Activated T-helper 2 cell treated with anti-CD3 and anti-CD28 coated beads, Interferon-gamma antibody, Interleukin-2, Interleukin-4, amounts not matched to agents 10 μg/mL and 5 μg/mL and 100 μg/mL, durations not matched to agents 14 hours and 24 hours and 36 hours (primary cell): ENCODE measurements around the gene TMOD1. TPM values are rescaled to one million over a fixed set of nuclear protein-coding genes. Genes with fewer than 3 reads are reported as not detected.

ENCODE experiments used
- DNase-seq: peaks from one replicate; pipeline ENCODE4 v3.0.0; 2021; ENCODE audit warnings: low spot score
- H3K27ac Mint-ChIP-seq: one replicate; pipeline ENCODE4 v1.8.0; 2021; ENCODE audit warnings: mixed read lengths
- H3K27me3 Mint-ChIP-seq: one replicate; pipeline ENCODE4 v1.8.0; 2021; ENCODE audit warnings: low read depth, mixed read lengths
- H3K36me3 Mint-ChIP-seq: one replicate; pipeline ENCODE4 v1.8.0; 2021; ENCODE audit warnings: low read depth, mixed read lengths
- H3K4me1 Mint-ChIP-seq: one replicate; pipeline ENCODE4 v1.8.0; 2021; ENCODE audit warnings: low read depth, mixed read lengths
- H3K4me3 Mint-ChIP-seq: one replicate; pipeline ENCODE4 v1.8.0; 2021; ENCODE audit warnings: low read depth, mild to moderate bottlenecking, moderate library complexity, mixed read lengths
- H3K9me3 Mint-ChIP-seq: one replicate; pipeline ENCODE4 v1.8.0; 2021; ENCODE audit warnings: mixed read lengths
- intact Hi-C: fragments of 100-400 bp; cut with micrococcal nuclease; formaldehyde crosslinking; loops from one replicate; pipeline ENCODE4 v1.15.1; 2023
- total RNA-seq: library from RNA; stranded (reverse); gene quantifications from 2 replicates; pipeline ENCODE4 v1.2.3, GENCODE V29; 2022

TMOD1 gene
- total RNA-seq, 1 donor from 2014 or later, result 0.96 TPM

DNA sequence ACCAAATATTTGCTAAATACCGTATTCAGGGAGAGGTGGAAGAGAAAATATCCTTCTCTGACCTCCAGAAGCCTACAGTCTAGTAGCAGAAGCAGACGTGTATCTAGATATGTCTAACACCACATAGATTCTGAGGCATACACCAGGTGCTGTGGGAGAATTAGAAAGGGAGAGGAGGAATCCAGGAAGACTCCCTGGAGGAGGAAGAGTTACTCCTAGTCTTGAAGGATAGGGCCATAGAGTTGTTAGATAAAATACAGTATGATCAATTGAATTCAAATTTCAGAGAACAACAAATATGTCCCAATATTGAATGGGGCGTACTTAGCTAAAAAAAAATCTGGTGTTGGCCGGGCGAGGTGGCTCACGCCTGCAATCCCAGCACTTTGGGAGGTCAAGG, 58.7 kb downstream of the TMOD1 start:
- Mint-ChIP-seq H3K36me3 (no peaks in the 10 kb centered on the region), H3K9me3 (no peaks in the 10 kb centered on the region), H3K4me1 (peaks cover 9% of the 10 kb centered on the region), H3K27ac (no peak overlapping the region), H3K4me3 (no peak overlapping the region), H3K27me3 (peaks cover 27% of the 10 kb centered on the region)
- DNase-seq, result no peak
- intact Hi-C loops, result no loop called here

GRCh38 chr9:97560851-97561250, 59.4 kb downstream of the TMOD1 start:
- H3K4me1 Mint-ChIP-seq, result peaks cover 9% of the 10 kb centered on the region
- no peak overlapping the region for H3K27ac Mint-ChIP-seq

DNA sequence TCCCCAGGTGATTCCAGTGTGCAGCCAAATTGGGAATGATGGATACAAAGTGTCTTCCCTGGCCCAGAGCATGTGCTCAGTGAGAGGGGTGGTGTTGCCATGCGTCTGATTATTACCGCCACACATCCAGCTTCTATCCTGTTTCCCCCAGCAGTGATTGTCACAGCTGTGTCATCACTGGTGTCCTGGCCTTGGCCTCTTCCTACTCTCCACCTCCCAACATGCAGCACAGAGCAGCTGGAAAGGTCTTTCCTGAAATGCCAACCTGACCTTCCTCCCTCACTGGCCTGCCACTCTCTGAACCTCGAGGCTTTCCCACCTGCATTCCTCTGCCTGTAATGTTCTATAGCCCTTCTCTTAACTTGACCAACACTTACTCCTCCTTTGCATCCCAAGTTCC, 60.0 kb downstream of the TMOD1 start:
- H3K9me3 Mint-ChIP-seq, result no peaks in the 10 kb centered on the region
- H3K27me3 Mint-ChIP-seq, result peaks cover 20% of the 10 kb centered on the region
- H3K36me3 Mint-ChIP-seq, result no peaks in the 10 kb centered on the region
- H3K4me1 Mint-ChIP-seq, result peaks cover 9% of the 10 kb centered on the region
- no peak for DNase-seq
- H3K4me3 Mint-ChIP-seq, result no peak overlapping the region
- no peak overlapping the region for H3K27ac Mint-ChIP-seq
- intact Hi-C loops, result no loop called here

More at GRCh38 chr9:97560851-97561250, 59.4 kb downstream of the TMOD1 start:
- H3K9me3 Mint-ChIP-seq, result no peaks in the 10 kb centered on the region
- H3K36me3 Mint-ChIP-seq, result no peaks in the 10 kb centered on the region
- H3K27me3 Mint-ChIP-seq, result peaks cover 25% of the 10 kb centered on the region
- intact Hi-C loops, result no loop called here
- no peak for DNase-seq
- no peak overlapping the region for H3K4me3 Mint-ChIP-seq

DNA sequence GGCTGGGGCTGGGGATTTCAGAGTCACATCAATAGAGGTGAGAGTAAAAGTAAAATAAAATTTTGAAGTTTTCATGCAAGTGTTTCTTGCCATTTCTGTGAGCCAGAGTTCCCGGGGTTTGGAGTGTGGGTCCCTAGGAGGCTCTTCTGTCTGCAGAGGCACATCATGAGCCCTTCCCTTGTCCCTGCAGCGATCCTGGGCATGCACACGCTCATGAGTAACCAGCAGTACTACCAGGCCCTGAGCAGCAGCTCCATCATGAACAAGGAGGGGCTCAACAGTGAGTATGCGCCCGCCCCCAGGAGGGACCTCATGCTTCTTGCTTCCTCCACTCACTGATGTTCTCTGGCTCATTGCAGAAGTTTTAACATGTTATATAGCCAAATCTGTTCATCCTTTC, 61.1 kb downstream of the TMOD1 start:
- H3K27ac Mint-ChIP-seq, result no peak overlapping the region
- no peaks in the 10 kb centered on the region for H3K9me3 Mint-ChIP-seq
- H3K27me3 Mint-ChIP-seq, result peaks cover 17% of the 10 kb centered on the region
- H3K36me3 Mint-ChIP-seq, result no peaks in the 10 kb centered on the region
- no peak for DNase-seq
- peaks cover 9% of the 10 kb centered on the region for H3K4me1 Mint-ChIP-seq
- no peak overlapping the region for H3K4me3 Mint-ChIP-seq
- intact Hi-C loops, result no loop called here

- no peak for DNase-seq
- Mint-ChIP-seq H3K9me3 (no peaks in the 10 kb centered on the region), H3K4me3 (no peak overlapping the region), H3K4me1 (peaks cover 9% of the 10 kb centered on the region), H3K36me3 (no peaks in the 10 kb centered on the region), H3K27me3 (peaks cover 14% of the 10 kb centered on the region), H3K27ac (no peak overlapping the region)
- intact Hi-C loops, result no loop called here
Measured at GRCh38 chr9:97563458-97564135, 62.1 kb downstream of the TMOD1 start.

DNA sequence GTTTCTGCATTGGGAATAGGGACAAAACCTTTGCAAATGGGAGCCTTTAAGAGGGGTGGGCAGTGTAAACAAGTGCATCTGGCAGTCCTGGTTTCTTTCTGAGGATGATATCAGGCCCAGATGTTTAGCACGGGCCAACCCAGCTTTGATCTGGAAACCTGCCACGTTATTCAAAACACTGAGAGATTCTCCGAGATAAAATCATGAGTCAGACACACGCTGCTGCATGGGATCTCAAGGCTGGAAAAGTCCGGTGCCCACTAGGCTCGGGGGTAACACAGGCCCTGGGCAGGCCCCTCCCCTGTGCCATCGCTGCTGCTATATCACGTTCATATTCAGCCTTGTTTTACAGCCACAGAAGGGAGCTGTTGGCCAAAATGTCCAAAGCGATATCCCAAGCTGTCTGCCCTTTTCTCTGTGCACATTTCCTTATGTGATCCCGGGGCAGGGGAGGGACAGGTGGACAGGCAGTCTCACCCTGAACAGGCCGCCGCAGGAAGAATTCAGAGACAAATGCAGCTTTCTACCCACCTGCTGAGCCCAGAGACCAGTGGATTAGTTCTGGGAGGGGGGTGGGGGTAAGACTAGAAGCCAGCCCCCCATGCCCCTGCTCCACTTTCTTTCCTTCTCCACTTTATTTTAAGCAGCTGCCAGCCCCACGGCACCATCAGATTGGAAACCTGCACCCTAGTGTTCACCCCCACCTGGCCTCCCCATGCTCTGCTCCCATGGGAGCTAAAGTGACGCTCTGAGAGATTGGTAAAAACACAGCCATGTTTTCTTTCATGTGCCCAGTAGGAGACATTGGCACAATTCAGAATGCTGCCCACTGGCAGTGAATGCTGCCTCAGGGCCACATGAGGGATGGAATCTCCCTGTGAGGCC, 63.1 kb downstream of the TMOD1 start:
- H3K27me3 Mint-ChIP-seq, result peaks cover 11% of the 10 kb centered on the region
- no peaks in the 10 kb centered on the region for H3K36me3 Mint-ChIP-seq
- peaks cover 2% of the 10 kb centered on the region for H3K4me1 Mint-ChIP-seq
- no peaks in the 10 kb centered on the region for H3K9me3 Mint-ChIP-seq
- intact Hi-C loops, result no loop called here
- DNase-seq, result no peak
- H3K4me3 Mint-ChIP-seq, result no peak overlapping the region
- H3K27ac Mint-ChIP-seq, result no peak overlapping the region

GRCh38 chr9:97565262-97565661, 63.8 kb downstream of the TMOD1 start:
- H3K27me3 Mint-ChIP-seq, result peaks cover 9% of the 10 kb centered on the region
- H3K4me3 Mint-ChIP-seq, result no peak overlapping the region

DNA sequence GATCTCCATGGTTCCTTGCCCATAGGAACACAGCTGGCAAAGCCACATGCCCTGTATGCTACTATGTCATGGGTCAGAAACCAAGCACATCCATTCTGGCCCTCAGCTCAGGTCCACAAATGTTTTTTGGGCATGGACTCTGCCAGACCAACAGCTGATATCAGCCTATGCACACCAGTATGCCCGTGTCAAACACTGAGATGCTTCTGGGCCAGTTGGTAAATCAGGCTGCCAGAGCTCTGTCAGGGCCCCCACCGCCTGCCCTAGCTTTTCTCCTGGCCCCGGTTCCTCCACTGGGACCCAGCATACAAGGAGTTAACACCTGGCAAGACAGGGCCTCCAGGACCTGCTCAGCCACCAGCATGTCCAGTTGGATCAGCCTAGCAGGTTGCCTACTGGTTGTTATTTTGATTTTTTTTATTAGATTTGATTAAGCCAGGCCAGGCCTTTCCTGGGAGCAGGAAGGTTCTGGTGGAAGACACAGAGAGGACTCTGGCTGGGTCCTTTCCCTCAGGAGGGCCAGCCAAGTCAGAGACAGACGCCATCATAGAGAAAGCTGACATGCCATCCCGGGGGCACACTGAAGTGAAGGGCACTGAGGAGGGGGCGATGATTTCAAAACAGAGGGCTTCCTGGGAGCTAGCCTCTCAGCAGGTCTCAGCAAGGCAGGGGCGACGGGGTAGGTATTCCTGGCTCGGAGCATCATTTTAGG, 65.9 kb downstream of the TMOD1 start:
- no peak for DNase-seq

More at GRCh38 chr9:97565262-97565661, 63.8 kb downstream of the TMOD1 start:
- no peak for DNase-seq
- no peaks in the 10 kb centered on the region for H3K9me3 Mint-ChIP-seq
- H3K4me1 Mint-ChIP-seq, result no peaks in the 10 kb centered on the region
- intact Hi-C loops, result no loop called here
- H3K36me3 Mint-ChIP-seq, result no peaks in the 10 kb centered on the region
- no peak overlapping the region for H3K27ac Mint-ChIP-seq

DNA sequence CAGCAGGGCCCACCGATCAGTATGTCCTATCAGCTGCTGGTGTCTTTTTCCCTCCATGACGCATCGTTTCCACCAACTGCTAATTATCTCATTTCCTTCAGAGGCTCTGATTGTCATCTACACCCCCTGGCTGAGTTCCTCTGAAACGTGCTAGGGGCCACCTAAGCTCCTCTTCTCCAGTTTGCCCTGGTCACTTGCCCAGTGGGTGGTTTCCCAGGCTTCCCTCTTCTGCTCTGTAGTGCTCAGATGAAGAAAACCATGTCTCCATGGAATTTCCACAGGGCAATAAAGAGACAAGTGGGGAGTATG, 66.4 kb downstream of the TMOD1 start:
- H3K27me3 Mint-ChIP-seq, result no peaks in the 10 kb centered on the region
- no peaks in the 10 kb centered on the region for H3K36me3 Mint-ChIP-seq
- H3K27ac Mint-ChIP-seq, result no peak overlapping the region
- intact Hi-C loops, result no loop called here
- H3K4me3 Mint-ChIP-seq, result no peak overlapping the region
- H3K9me3 Mint-ChIP-seq, result no peaks in the 10 kb centered on the region
- DNase-seq, result no peak
- H3K4me1 Mint-ChIP-seq, result no peaks in the 10 kb centered on the region

More for the DNA sequence above, 65.9 kb downstream of the TMOD1 start:
- no peak overlapping the region for H3K4me3 Mint-ChIP-seq
- no peak overlapping the region for H3K27ac Mint-ChIP-seq
- intact Hi-C loops, result no loop called here
- no peaks in the 10 kb centered on the region for H3K4me1 Mint-ChIP-seq
- H3K27me3 Mint-ChIP-seq, result peaks cover under 1% of the 10 kb centered on the region
- H3K36me3 Mint-ChIP-seq, result no peaks in the 10 kb centered on the region
- H3K9me3 Mint-ChIP-seq, result no peaks in the 10 kb centered on the region

GRCh38 chr9:97568461-97569275, 67.2 kb downstream of the TMOD1 start:
- Mint-ChIP-seq H3K4me3 (no peak overlapping the region), H3K27ac (no peak overlapping the region), H3K4me1 (no peaks in the 10 kb centered on the region), H3K27me3 (no peaks in the 10 kb centered on the region), H3K36me3 (no peaks in the 10 kb centered on the region), H3K9me3 (no peaks in the 10 kb centered on the region)
- DNase-seq, result no peak
- intact Hi-C loops, result no loop called here

- Mint-ChIP-seq H3K9me3 (no peaks in the 10 kb centered on the region), H3K4me1 (peaks cover 4% of the 10 kb centered on the region), H3K4me3 (no peak overlapping the region), H3K36me3 (no peaks in the 10 kb centered on the region), H3K27ac (no peak overlapping the region), H3K27me3 (no peaks in the 10 kb centered on the region)
- no peak for DNase-seq
- intact Hi-C loops, result no loop called here
Measured at GRCh38 chr9:97570899-97571298, 69.4 kb downstream of the TMOD1 start.

DNA sequence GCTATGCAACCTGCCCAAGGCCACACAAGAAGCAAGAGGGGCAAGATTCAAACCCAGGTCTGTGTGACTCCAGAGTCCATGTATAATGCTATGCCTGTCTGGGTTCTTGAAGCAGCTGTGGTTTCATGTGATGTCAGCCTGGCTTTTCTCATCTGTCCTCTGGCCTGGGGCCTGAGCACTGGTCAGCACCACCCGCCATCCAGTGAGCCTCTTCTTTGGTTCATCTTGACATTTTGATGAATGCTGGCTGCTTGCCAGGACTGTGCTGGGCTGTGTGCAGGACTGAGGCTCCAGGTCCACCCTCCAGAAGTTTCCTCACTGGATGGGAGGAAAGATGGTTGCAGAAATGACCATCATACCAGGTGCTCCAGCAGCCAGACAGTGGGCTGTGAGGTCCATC, 70.2 kb downstream of the TMOD1 start:
- Mint-ChIP-seq H3K27ac (no peak overlapping the region), H3K4me1 (peaks cover 4% of the 10 kb centered on the region), H3K36me3 (no peaks in the 10 kb centered on the region), H3K4me3 (no peak overlapping the region), H3K9me3 (no peaks in the 10 kb centered on the region), H3K27me3 (no peaks in the 10 kb centered on the region)
- DNase-seq, result no peak
- intact Hi-C loops, result no loop called here
